Transverse colon (tissue), 4 donors: ENCODE results near the gene RPS6KB1. TPM values are rescaled to one million over a fixed set of nuclear protein-coding genes. Genes with fewer than 3 reads are reported as not detected.

Experiments
- DNase-seq: peaks from one replicate; pipeline ENCODE4 v3.0.0-alpha.2; 2019
- H3K27ac ChIP-seq, 4 donors: fragments of 200-600 bp; sonication (generic); 2 replicates each; pipeline ENCODE4 v1.5.1; 2016 to 2018; ENCODE audit warnings: inconsistent platforms in 4 of 4
- H3K27me3 ChIP-seq: fragments of 200-600 bp; sonication (generic); 2 replicates; pipeline ENCODE4 v1.5.1; 2017; ENCODE audit warnings: inconsistent platforms
- H3K36me3 ChIP-seq, 4 donors: fragments of 200-600 bp; sonication (generic); 2 replicates each; pipeline ENCODE4 v1.5.1; 2017 to 2019; ENCODE audit warnings: inconsistent platforms in 4 of 4
- H3K4me1 ChIP-seq, 4 donors: fragments of 200-600 bp; sonication (generic); 2 replicates each; pipeline ENCODE4 v1.5.1; 2017 to 2020; ENCODE audit warnings: inconsistent platforms in 4 of 4
- H3K4me3 ChIP-seq, 4 donors: fragments of 200-600 bp; sonication (generic); 1 replicate in 1 of 4; 2 replicates in 3 of 4; pipeline versions ENCODE4 v1.5.1 to v1.6.1; 2017 to 2019; ENCODE audit warnings: inconsistent platforms in 4 of 4
- H3K9me3 ChIP-seq, 2 donors: fragments of 200-600 bp; sonication (generic); 2 replicates each; pipeline ENCODE4 v1.5.1; 2017 to 2019; ENCODE audit warnings: inconsistent platforms in 2 of 2
- CTCF ChIP-seq, 5 experiments: fragments of 200-600 bp in 3 of 5; fragments of 450-650 bp in 2 of 5; sonication (generic) in 3 of 5; IDR thresholded peaks; 1 replicate in 2 of 5; 2 replicates in 3 of 5; pipeline ENCODE4 v1.5.1; 2016 to 2017; ENCODE audit warnings: antibody characterized with exemption in 5 of 5, inconsistent platforms in 3 of 5, mild to moderate bottlenecking in 2 of 5, moderate library complexity in 1 of 5
- EP300 ChIP-seq: sonication (generic); formaldehyde crosslinking; IDR thresholded peaks from one replicate; pipeline ENCODE4 v1.6.1; 2017; ENCODE audit warnings: antibody characterized with exemption, low read depth
- POLR2A ChIP-seq: fragments of 450-650 bp; IDR thresholded peaks from one replicate; pipeline ENCODE4 v1.6.1; 2016; ENCODE audit warnings: antibody characterized with exemption, mild to moderate bottlenecking, moderate library complexity
- POLR2AphosphoS5 ChIP-seq, 3 donors: sonication (generic); formaldehyde crosslinking; IDR thresholded peaks; one replicate each; pipeline ENCODE4 v1.6.1; 2016; ENCODE audit warnings: antibody characterized with exemption in 3 of 3
- WGBS, 2 donors: methylation state at CpG; one replicate each; pipeline ENCODE4 v1.1.5; 2018; ENCODE audit warnings: low coverage in 1 of 2; 5-methylcytosine and 5-hydroxymethylcytosine counted together
- in situ Hi-C, 4 donors: fragments of 200-750 bp; cut with MboI; loops; one replicate each; pipeline versions ENCODE4 v1.15.0 to v1.15.1; 2017; ENCODE audit warnings: low sequenced_read_pairs in 3 of 4, low pct_ligation_motif_present in 1 of 4, low pct_unique_long_range_greater_than_20kb in 1 of 4
- intact Hi-C: fragments of 100-400 bp; cut with DNase I; formaldehyde crosslinking; loops from one replicate; pipeline ENCODE4 v1.15.1; 2023; ENCODE audit warnings: low total_unique reads
- total RNA-seq, 4 donors: library from RNA; depleted of rRNA; stranded (reverse); fragments of >200 nt; gene quantifications; one replicate each; pipeline ENCODE4 v1.1.0, GENCODE V29; 2016

RPS6KB1 gene
- total RNA-seq, 4 donors from 2014 or later = 18.3 to 51.3 (median 28.1) TPM

GRCh38 chr17:59893676-59894100 is 767 bp downstream of the RPS6KB1 start:
- in situ Hi-C loops = no loop called here
- Histone ChIP-seq H3K36me3 (no peaks in the 10 kb centered on the region), H3K27me3 (no peaks in the 10 kb centered on the region), H3K9me3 (no peaks in the 10 kb centered on the region), H3K4me1 (peaks cover 13 to 28% (median 25%) of the 10 kb centered on the region in 4 donors), H3K27ac (peak overlapping the region; percentile 93 to 96 (median 94)), H3K4me3 (peak overlapping the region; percentile 87 to 99 (median 97))
- intact Hi-C loops = no loop called here
- 0 to 1% methylated on average over 3 to 9 of the region's 11 CpGs for WGBS, 2 donors
- TF ChIP-seq CTCF (IDR thresholded peaks at IDR 0.05) = no peak
- no peak for DNase-seq

GRCh38 chr17:59897090-59897489 is 4.2 kb downstream of the RPS6KB1 start:
- intact Hi-C loops (no loop called here), in situ Hi-C loops (no loop called here)
- DNase-seq = no peak
- Histone ChIP-seq H3K4me3 (no peak overlapping the region), H3K4me1 (peaks cover 7 to 20% (median 15%) of the 10 kb centered on the region in 4 donors), H3K9me3 (no peaks in the 10 kb centered on the region), H3K27me3 (no peaks in the 10 kb centered on the region), H3K36me3 (no peaks in the 10 kb centered on the region), H3K27ac (no peak overlapping the region)
- no peak for TF ChIP-seq EP300
- no peak for TF ChIP-seq POLR2AphosphoS5 (IDR thresholded peaks at IDR 0.05)
- TF ChIP-seq CTCF (IDR thresholded peaks at IDR 0.05) = no peak
- no peak for TF ChIP-seq POLR2A
- 79 to 82% methylated on average over 4 of the region's 4 CpGs for WGBS, 2 donors

GRCh38 chr17:59899099-59899498 is 6.2 kb downstream of the RPS6KB1 start:
- TF ChIP-seq EP300 (no peak), POLR2A (no peak), POLR2AphosphoS5 (IDR thresholded peaks at IDR 0.05) (no peak), CTCF (IDR thresholded peaks at IDR 0.05) (no peak)
- in situ Hi-C loops = no loop called here
- no peak for DNase-seq
- Histone ChIP-seq H3K27me3 (no peaks in the 10 kb centered on the region), H3K27ac (peak overlapping the region in 1 of 4 donors; percentile 5), H3K4me1 (peaks cover 7 to 14% (median 11%) of the 10 kb centered on the region in 4 donors), H3K9me3 (no peaks in the 10 kb centered on the region), H3K36me3 (no peaks in the 10 kb centered on the region), H3K4me3 (no peak overlapping the region)
- intact Hi-C loops = no loop called here
- 87 to 88% methylated on average over 5 of the region's 5 CpGs for WGBS, 2 donors

GRCh38 chr17:59901604-59902003 is 8.7 kb downstream of the RPS6KB1 start:
- Histone ChIP-seq H3K27ac (no peak overlapping the region), H3K4me1 (peaks cover 0 to 7% (median 1%) of the 10 kb centered on the region in 4 donors), H3K36me3 (no peaks in the 10 kb centered on the region), H3K27me3 (no peaks in the 10 kb centered on the region), H3K9me3 (no peaks in the 10 kb centered on the region), H3K4me3 (no peak overlapping the region)
- intact Hi-C loops (no loop called here), in situ Hi-C loops (loop anchor here in 2 of 4 donors (25.0 kb wide), 2 partner anchors 136 to 186 kb away; partner anchors contain the start of gene HEATR6 (in 1 of the 2))
- WGBS, 2 donors = 93 to 96% methylated on average over 6 to 8 of the region's 8 CpGs
- TF ChIP-seq POLR2A = no peak
- no peak for TF ChIP-seq EP300
- TF ChIP-seq CTCF (IDR thresholded peaks at IDR 0.05) = no peak
- TF ChIP-seq POLR2AphosphoS5 (IDR thresholded peaks at IDR 0.05) = no peak
- no peak for DNase-seq
